Neuronal stem cell (in vitro differentiated cells): ENCODE data around the gene THSD4.

ENCODE experiments used
- DNase-seq: peaks from one replicate; pipeline ENCODE4 v3.0.0-alpha.2; 2013; ENCODE audit warnings: low spot score
- H2AFZ ChIP-seq: one replicate; pipeline ENCODE4 v1.6.1; 2013; ENCODE audit warnings: mild to moderate bottlenecking, low read length, inconsistent platforms
- H2AK5ac ChIP-seq: 2 replicates; pipeline ENCODE4 v1.6.1; 2013; ENCODE audit warnings: low read depth, mild to moderate bottlenecking, inconsistent platforms, low read length, moderate library complexity, mixed read lengths
- H2BK120ac ChIP-seq: 2 replicates; pipeline ENCODE4 v1.6.1; 2013; ENCODE audit warnings: low read depth, mild to moderate bottlenecking, inconsistent platforms, low read length, moderate library complexity, mixed read lengths
- H2BK12ac ChIP-seq: one replicate; pipeline ENCODE4 v1.6.1; 2013; ENCODE audit warnings: low read length, inconsistent platforms
- H2BK15ac ChIP-seq: 2 replicates; pipeline ENCODE4 v1.6.1; 2013; ENCODE audit warnings: mild to moderate bottlenecking, low read length, inconsistent platforms, mixed read lengths
- H2BK5ac ChIP-seq: one replicate; pipeline ENCODE4 v1.6.1; 2013; ENCODE audit warnings: inconsistent platforms, mild to moderate bottlenecking, low read length, moderate library complexity
- H3K14ac ChIP-seq: one replicate; pipeline ENCODE4 v1.6.1; 2013; ENCODE audit warnings: low read length, inconsistent platforms
- H3K18ac ChIP-seq: 2 replicates; pipeline ENCODE4 v1.6.1; 2013; ENCODE audit warnings: low read length, inconsistent platforms
- H3K23ac ChIP-seq: 2 replicates; pipeline ENCODE4 v1.6.1; 2013; ENCODE audit warnings: low read depth, mild to moderate bottlenecking, mixed read lengths, low read length, inconsistent platforms; ENCODE audit not compliant: poor library complexity
- H3K27ac ChIP-seq: replicated peaks from 3 replicates; pipeline ENCODE4 v1.5.1; 2013; ENCODE audit warnings: low read length, inconsistent platforms
- H3K27me3 ChIP-seq, 3 experiments: 2 replicates each; pipeline ENCODE4 v1.6.1; 2013; ENCODE audit warnings: low read length in 3 of 3, mild to moderate bottlenecking in 2 of 3, inconsistent platforms in 1 of 3, low read depth in 1 of 3, mixed read lengths in 1 of 3, moderate library complexity in 1 of 3; ENCODE audit not compliant: control insufficient read depth in 3 of 3, insufficient read depth in 3 of 3
- H3K36me3 ChIP-seq, 2 donors: replicated peaks in 1 of 2; 2 replicates each; pipeline ENCODE4 v1.6.1; 2013; ENCODE audit warnings: low read length in 2 of 2; ENCODE audit not compliant: control insufficient read depth in 2 of 2, insufficient read depth in 2 of 2
- H3K4ac ChIP-seq: 2 replicates; pipeline ENCODE4 v1.6.1; 2013; ENCODE audit warnings: inconsistent platforms, mild to moderate bottlenecking, low read length, moderate library complexity
- H3K4me1 ChIP-seq, 2 donors: 1 replicate in 1 of 2; 2 replicates in 1 of 2; pipeline ENCODE4 v1.6.1; 2013; ENCODE audit warnings: low read length in 2 of 2, low read depth in 1 of 2; ENCODE audit not compliant: control insufficient read depth in 2 of 2, insufficient read depth in 1 of 2
- H3K4me2 ChIP-seq: one replicate; pipeline ENCODE4 v1.6.1; 2013; ENCODE audit warnings: mild to moderate bottlenecking, low read length, inconsistent platforms; ENCODE audit not compliant: insufficient read depth, poor library complexity, severe bottlenecking
- H3K4me3 ChIP-seq, 2 donors: 2 replicates each; pipeline ENCODE4 v1.5.1; 2013; ENCODE audit warnings: low read length in 2 of 2, mild to moderate bottlenecking in 2 of 2, inconsistent platforms in 1 of 2, moderate library complexity in 1 of 2
- H3K79me1 ChIP-seq: one replicate; pipeline ENCODE4 v1.6.1; 2013; ENCODE audit warnings: low read depth, mild to moderate bottlenecking, inconsistent platforms, low read length, moderate library complexity
- H3K9ac ChIP-seq: one replicate; pipeline ENCODE4 v1.6.1; 2013; ENCODE audit warnings: mild to moderate bottlenecking, low read depth, low read length, inconsistent platforms; ENCODE audit not compliant: poor library complexity
- H3K9me3 ChIP-seq, 2 donors: replicated peaks in 1 of 2; 2 replicates each; pipeline versions ENCODE3 to v1.6.1; 2013; ENCODE audit warnings: low read length in 2 of 2, mild to moderate bottlenecking in 2 of 2, inconsistent platforms in 1 of 2, low read depth in 1 of 2, mixed read lengths in 1 of 2, moderate library complexity in 1 of 2; ENCODE audit not compliant: control insufficient read depth in 2 of 2, insufficient read depth in 1 of 2
- H4K8ac ChIP-seq: one replicate; pipeline ENCODE4 v1.6.1; 2013; ENCODE audit warnings: low read depth, mild to moderate bottlenecking, inconsistent platforms, low read length, moderate library complexity
- H4K91ac ChIP-seq: one replicate; pipeline ENCODE4 v1.6.1; 2013; ENCODE audit warnings: low read length, low read depth, mild to moderate bottlenecking, inconsistent platforms; ENCODE audit not compliant: poor library complexity
- WGBS, 2 donors: extraction: QIAGEN DNeasy Blood & Tissue Kit; methylation state at CpG; one replicate each; pipeline ENCODE4 v1.1.7; 2013; ENCODE audit warnings: missing lambda C conversion rate in 2 of 2, mixed read lengths in 1 of 2; ENCODE audit not compliant: insufficient read length in 2 of 2, insufficient replicate concordance in 1 of 2; ENCODE audit errors: extremely low coverage in 2 of 2; 5-methylcytosine and 5-hydroxymethylcytosine counted together

The THSD4 gene

GRCh38 chr15:71801935-71802655 is 686.8 kb downstream of the THSD4 start:
- H3K79me1 ChIP-seq: no peaks in the 10 kb centered on the region
- no CpG with 5 or more reads among the region's 24 CpGs for WGBS, 2 donors

GRCh38 chr15:71802770-71803169 is 687.5 kb downstream of the THSD4 start:
- H2AK5ac ChIP-seq: peak overlapping the region; percentile 20
- H3K36me3 ChIP-seq: no peaks in the 10 kb centered on the region
- WGBS, 2 donors: no CpG with 5 or more reads among the region's 21 CpGs
- H3K4me2 ChIP-seq: no peak overlapping the region
- H2BK5ac ChIP-seq: no peak overlapping the region
- DNase-seq: no peak
- H3K27me3 ChIP-seq: no peaks in the 10 kb centered on the region
- no peak overlapping the region for H2BK120ac ChIP-seq
- H3K9me3 ChIP-seq: no peaks in the 10 kb centered on the region
- H3K23ac ChIP-seq: peak overlapping the region; percentile 46
- no peak overlapping the region for H3K4me3 ChIP-seq
- no peak overlapping the region for H3K9ac ChIP-seq
- H2BK15ac ChIP-seq: no peak overlapping the region
- peaks cover 14 to 17% of the 10 kb centered on the region in 2 donors for H3K4me1 ChIP-seq
- H2BK12ac ChIP-seq: no peak overlapping the region
- H2AFZ ChIP-seq: no peak overlapping the region
- H3K27ac ChIP-seq: no peak overlapping the region
- no peaks in the 10 kb centered on the region for H3K79me1 ChIP-seq
- H3K14ac ChIP-seq: no peak overlapping the region
- no peak overlapping the region for H4K91ac ChIP-seq
- no peak overlapping the region for H3K18ac ChIP-seq
- H3K4ac ChIP-seq: no peak overlapping the region
- H4K8ac ChIP-seq: no peak overlapping the region

More at GRCh38 chr15:71801935-71802655, 686.8 kb downstream of the THSD4 start:
- no peaks in the 10 kb centered on the region for H3K27me3 ChIP-seq
- no peak overlapping the region for H3K9ac ChIP-seq
- H3K14ac ChIP-seq: no peak overlapping the region
- peak overlapping the region; percentile 20 for H2AK5ac ChIP-seq
- no peaks in the 10 kb centered on the region for H3K36me3 ChIP-seq
- no peak overlapping the region for H3K27ac ChIP-seq
- no peak overlapping the region for H3K23ac ChIP-seq
- H2BK5ac ChIP-seq: no peak overlapping the region
- H3K4me2 ChIP-seq: no peak overlapping the region
- no peak for DNase-seq
- no peak overlapping the region for H3K4ac ChIP-seq
- H2BK120ac ChIP-seq: no peak overlapping the region
- H3K4me3 ChIP-seq: no peak overlapping the region
- no peak overlapping the region for H4K8ac ChIP-seq
- no peaks in the 10 kb centered on the region for H3K9me3 ChIP-seq
- peak overlapping the region; percentile 22 for H3K18ac ChIP-seq
- H4K91ac ChIP-seq: no peak overlapping the region
- no peak overlapping the region for H2AFZ ChIP-seq
- no peak overlapping the region for H2BK12ac ChIP-seq
- no peak overlapping the region for H2BK15ac ChIP-seq
- H3K4me1 ChIP-seq: peaks cover 8 to 12% of the 10 kb centered on the region in 2 donors

- no peaks in the 10 kb centered on the region for H3K9me3 ChIP-seq
- H3K79me1 ChIP-seq: no peaks in the 10 kb centered on the region
- WGBS, 2 donors: no CpG with 5 or more reads among the region's 5 CpGs
Observed at GRCh38 chr15:71804226-71804625, 689.0 kb downstream of the THSD4 start.

GRCh38 chr15:71804695-71805470 is 689.6 kb downstream of the THSD4 start:
- H3K79me1 ChIP-seq: no peaks in the 10 kb centered on the region
- DNase-seq: no peak
- H2AK5ac ChIP-seq: no peak overlapping the region
- H2AFZ ChIP-seq: peak overlapping the region; percentile 37
- H3K18ac ChIP-seq: no peak overlapping the region
- H3K27me3 ChIP-seq: no peaks in the 10 kb centered on the region
- H3K9me3 ChIP-seq: no peaks in the 10 kb centered on the region
- no peak overlapping the region for H3K23ac ChIP-seq
- H3K27ac ChIP-seq: no peak overlapping the region
- H2BK120ac ChIP-seq: no peak overlapping the region
- WGBS, 2 donors: no CpG with 5 or more reads among the region's 6 CpGs
- no peak overlapping the region for H4K8ac ChIP-seq
- H2BK5ac ChIP-seq: no peak overlapping the region
- H3K4ac ChIP-seq: no peak overlapping the region
- H3K36me3 ChIP-seq: no peaks in the 10 kb centered on the region
- peak overlapping the region; percentile 47 for H3K9ac ChIP-seq
- no peak overlapping the region for H3K4me2 ChIP-seq
- no peak overlapping the region for H4K91ac ChIP-seq
- H2BK12ac ChIP-seq: no peak overlapping the region
- no peak overlapping the region for H3K4me3 ChIP-seq
- H3K4me1 ChIP-seq: peaks cover 16 to 26% of the 10 kb centered on the region in 2 donors
- H3K14ac ChIP-seq: no peak overlapping the region
- H2BK15ac ChIP-seq: no peak overlapping the region

More at GRCh38 chr15:71804226-71804625, 689.0 kb downstream of the THSD4 start:
- Histone ChIP-seq H2BK120ac (no peak overlapping the region), H3K9ac (no peak overlapping the region), H3K36me3 (no peaks in the 10 kb centered on the region), H3K4ac (no peak overlapping the region), H2BK15ac (no peak overlapping the region), H4K91ac (no peak overlapping the region), H2BK5ac (no peak overlapping the region), H3K4me2 (no peak overlapping the region), H3K27ac (no peak overlapping the region), H3K14ac (no peak overlapping the region), H3K4me3 (no peak overlapping the region), H2BK12ac (no peak overlapping the region), H3K23ac (no peak overlapping the region), H3K4me1 (peaks cover 16 to 26% of the 10 kb centered on the region in 2 donors), H2AFZ (no peak overlapping the region), H2AK5ac (no peak overlapping the region), H3K27me3 (no peaks in the 10 kb centered on the region), H3K18ac (no peak overlapping the region), H4K8ac (no peak overlapping the region)
- DNase-seq: no peak
